HG02763 (cell line): ENCODE results near the gene ZNF468.
A peak's percentile ranks its signal among the peaks of the same experiment; 100 is the strongest.
"Not testable (repeated sequence)": the region's sequence is repeated elsewhere in the genome, so short reads cannot be mapped to it uniquely, and the experiment has no call there.

Experiments
- ATAC-seq: cut with Tn5 transposase; IDR thresholded peaks from one replicate; pipeline ENCODE4 v1.9.1; 2021; ENCODE audit warnings: mild to moderate bottlenecking, moderate library complexity; ENCODE audit not compliant: unreplicated experiment

Gene ZNF468

GRCh38 chr19:52829866-52830265 is 27.6 kb downstream of the ZNF468 start:
- not testable (repeated sequence) for ATAC-seq

GRCh38 chr19:52825765-52826164 is 31.7 kb downstream of the ZNF468 start:
- ATAC-seq: no peak

GRCh38 chr19:52823676-52824075 is 33.7 kb downstream of the ZNF468 start:
- ATAC-seq: no peak

GRCh38 chr19:52821204-52821960 is 36.0 kb downstream of the ZNF468 start, which contains the start of gene ZNF28:
TSS of gene ZNF28 (minus strand) at chr19:52821633. CDS start at chr19:52817958, 3,675 bp downstream.
- peak; percentile 96 for ATAC-seq

GRCh38 chr19:52820472-52821203 is 36.8 kb downstream of the ZNF468 start:
- ATAC-seq: peak; percentile 29

- ATAC-seq: no peak
Measured at GRCh38 chr19:52809801-52810200, 47.6 kb downstream of the ZNF468 start.

GRCh38 chr19:52799950-52800640 is 57.3 kb downstream of the ZNF468 start:
- ATAC-seq: not testable (repeated sequence)

GRCh38 chr19:52789440-52789839 is 68.0 kb downstream of the ZNF468 start:
- no peak for ATAC-seq
